Sigmoid colon (tissue), 4 donors: ENCODE data around the gene LYPLAL1.
"Not testable (repeated sequence)": the region's sequence is repeated elsewhere in the genome, so short reads cannot be mapped to it uniquely, and the experiment has no call there.

Source experiments
- CTCF ChIP-seq, 4 experiments: fragments of 450-650 bp in 3 of 4; fragments of 200-600 bp in 1 of 4; IDR thresholded peaks; one replicate each; pipeline ENCODE4 v1.5.1; 2016 to 2019; ENCODE audit warnings: antibody characterized with exemption in 4 of 4, mild to moderate bottlenecking in 3 of 4, moderate library complexity in 2 of 4
- POLR2AphosphoS5 ChIP-seq, 4 donors: sonication (generic); formaldehyde crosslinking; IDR thresholded peaks; one replicate each; pipeline ENCODE4 v1.6.1; 2017; ENCODE audit warnings: antibody characterized with exemption in 4 of 4

GRCh38 chr1:219250468-219250867 is 76.8 kb downstream of the LYPLAL1 start:
- TF ChIP-seq CTCF, POLR2AphosphoS5 (IDR thresholded peaks at IDR 0.05): not testable (repeated sequence)
